GM19372 (cell line): ENCODE data around the gene HGF.
"Not testable (repeated sequence)": the region's sequence is repeated elsewhere in the genome, so short reads cannot be mapped to it uniquely, and the experiment has no call there.

ENCODE experiments used
- ATAC-seq: cut with Tn5 transposase; IDR thresholded peaks from one replicate; pipeline ENCODE4 v1.9.1; 2021; ENCODE audit warnings: mild to moderate bottlenecking, low read depth, moderate library complexity; ENCODE audit not compliant: unreplicated experiment

Gene HGF

DNA sequence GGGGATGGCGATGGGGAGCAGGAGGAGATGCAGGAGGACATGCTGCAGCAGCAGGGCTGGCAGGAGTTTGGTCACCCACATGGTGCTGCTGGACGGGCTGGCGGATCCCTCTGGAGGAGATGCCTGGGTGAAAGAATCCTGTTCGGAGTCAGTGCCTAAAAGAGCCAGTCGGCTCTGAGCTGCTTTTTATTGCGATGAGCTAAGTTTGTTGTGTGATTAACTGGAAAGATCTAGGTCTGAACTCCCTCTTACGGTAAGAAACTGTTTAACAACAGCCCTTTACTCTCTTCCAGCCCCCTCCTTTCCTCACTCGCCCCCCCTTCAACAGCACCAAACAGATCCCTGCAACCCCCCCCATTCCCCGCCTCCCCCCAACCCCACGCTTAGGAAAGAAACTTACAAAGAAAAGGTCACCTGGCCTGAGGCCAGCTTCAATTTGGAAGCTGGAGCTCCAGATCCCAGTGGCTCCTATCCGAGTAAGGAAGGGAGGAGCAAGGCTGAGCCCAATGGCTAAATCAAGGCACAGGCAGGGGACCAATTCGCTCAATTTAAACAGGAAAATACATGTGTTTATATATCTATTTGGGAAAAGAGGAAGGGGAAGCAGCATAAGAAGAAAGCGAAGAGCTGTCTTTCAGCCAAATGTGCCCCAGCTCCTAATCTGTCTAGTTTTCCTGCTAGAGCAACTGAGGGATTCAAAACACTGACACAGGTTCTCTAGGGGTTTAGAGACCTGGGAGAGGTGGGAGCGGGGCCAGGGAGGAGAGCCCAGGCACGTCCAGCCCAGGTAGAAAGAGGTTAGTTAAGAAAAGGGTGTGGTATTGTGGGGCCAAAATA is at the start of gene HGF:
TSS of gene HGF (minus strand) at position 157 of the 837 bp plus-strand sequence. CDS start at position 81, 76 bp downstream.
- no peak for ATAC-seq

- ATAC-seq = no peak
These were observed 46.5 kb upstream of the HGF start for GRCh38 chr7:81816312-81816711.

GRCh38 chr7:81812866-81813476 is 43.1 kb upstream of the HGF start:
- not testable (repeated sequence) for ATAC-seq

- no peak for ATAC-seq
These were observed 42.4 kb upstream of the HGF start for GRCh38 chr7:81811956-81812865.

- no peak for ATAC-seq
These were observed 40.8 kb upstream of the HGF start for GRCh38 chr7:81810476-81811155.

DNA sequence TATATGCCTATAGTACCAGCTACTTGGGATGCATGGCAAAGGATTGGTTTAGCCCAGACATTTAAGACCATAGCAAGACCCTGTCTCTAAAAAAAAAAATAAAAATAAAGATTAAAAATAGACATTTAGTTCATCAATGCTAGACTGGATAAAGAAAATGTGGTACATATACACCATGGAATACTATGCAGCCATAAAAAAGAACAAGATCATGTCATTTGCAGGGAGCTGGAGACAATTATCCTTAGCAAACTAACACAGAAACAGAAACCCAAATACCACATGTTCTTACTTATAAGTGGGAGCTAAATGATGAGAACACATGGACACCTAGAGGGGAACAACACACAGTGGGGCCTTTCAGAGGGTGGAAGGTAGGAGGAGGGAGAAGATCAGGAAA is 38.5 kb upstream of the HGF start:
- ATAC-seq = not testable (repeated sequence)

DNA sequence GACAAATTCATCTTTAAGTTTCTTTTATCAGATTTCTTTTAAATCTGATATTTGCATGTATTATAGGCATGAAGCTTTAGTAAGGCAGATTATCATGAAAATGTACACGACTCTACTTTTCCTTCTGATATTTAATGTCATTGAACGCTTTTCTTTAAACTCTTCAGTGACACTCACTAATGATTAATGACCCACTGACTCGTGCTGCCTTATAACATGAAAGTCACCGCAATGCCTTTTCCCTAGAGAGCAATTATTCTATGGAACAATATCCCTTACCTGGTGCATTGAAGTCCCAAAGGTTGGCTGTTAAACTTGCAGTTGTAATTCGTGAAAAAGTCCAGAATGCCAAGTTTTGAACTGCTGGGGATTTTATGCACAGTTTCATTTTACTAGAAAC is 33.4 kb upstream of the HGF start:
- no peak for ATAC-seq

- no peak for ATAC-seq
These were observed 32.4 kb upstream of the HGF start for GRCh38 chr7:81802251-81802650.

DNA sequence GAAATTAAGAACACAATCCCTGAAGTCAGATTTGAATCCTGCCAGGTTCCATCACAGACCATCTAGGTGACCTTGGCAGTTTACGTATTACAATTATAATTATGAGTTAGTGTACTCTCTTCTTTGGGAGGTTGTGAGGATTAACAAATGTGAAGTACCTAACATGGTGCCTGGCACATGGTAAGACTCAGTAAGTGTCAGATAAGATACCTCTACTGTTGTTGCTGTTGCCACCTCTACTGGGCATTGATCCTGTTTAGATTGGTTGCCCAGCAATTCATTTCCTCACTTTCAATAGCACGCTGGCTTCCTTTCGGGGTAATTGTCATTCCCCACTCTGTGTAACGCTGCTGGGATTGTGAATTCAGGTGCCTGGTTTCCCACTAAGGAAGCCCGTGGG is 31.7 kb upstream of the HGF start:
- ATAC-seq = no peak

DNA sequence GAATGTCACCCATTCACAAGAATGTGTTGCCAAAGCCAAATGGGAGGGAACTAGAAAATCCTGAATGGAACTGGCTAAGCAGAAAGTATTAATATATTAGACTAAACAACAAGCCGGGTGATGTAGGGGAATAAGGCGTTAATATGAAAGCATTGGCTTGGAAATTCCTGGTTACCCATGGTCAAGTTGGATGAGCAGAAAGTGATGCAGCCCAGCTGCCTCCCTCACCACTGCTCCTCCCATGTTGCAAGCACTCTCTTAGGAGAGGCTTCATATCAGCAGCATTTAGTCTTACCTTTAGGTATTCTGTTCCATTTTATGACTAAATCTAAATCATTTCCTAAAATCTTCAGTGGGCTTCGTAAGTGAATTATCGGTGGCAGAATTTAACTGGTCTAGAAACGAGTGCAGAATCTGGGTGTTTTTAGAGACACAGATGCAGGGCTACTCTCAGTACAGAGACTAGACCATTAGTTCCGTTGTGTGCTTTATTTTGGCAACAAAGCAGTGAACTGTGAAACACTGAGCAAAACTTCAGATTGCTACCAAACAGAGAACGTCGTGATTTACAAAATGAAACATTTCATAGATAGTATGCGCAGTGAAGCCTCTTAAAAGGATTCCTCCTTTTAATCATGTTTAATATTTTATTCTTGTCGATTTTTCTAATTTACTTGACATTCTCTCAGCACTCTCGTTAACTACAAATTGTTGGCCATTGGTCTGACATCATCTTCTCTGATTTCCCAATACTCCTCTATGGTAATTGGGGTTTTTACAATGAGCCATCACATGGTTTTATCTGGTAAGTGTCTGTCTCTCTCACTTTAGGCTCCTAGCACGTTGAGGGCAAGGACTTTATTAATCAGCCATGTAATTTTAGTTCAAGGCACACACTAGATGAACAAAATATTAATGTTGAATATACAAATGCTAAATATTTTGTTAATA is 22.0 kb upstream of the HGF start:
- no peak for ATAC-seq

GRCh38 chr7:81790686-81791085 is 20.8 kb upstream of the HGF start:
- ATAC-seq = no peak

DNA sequence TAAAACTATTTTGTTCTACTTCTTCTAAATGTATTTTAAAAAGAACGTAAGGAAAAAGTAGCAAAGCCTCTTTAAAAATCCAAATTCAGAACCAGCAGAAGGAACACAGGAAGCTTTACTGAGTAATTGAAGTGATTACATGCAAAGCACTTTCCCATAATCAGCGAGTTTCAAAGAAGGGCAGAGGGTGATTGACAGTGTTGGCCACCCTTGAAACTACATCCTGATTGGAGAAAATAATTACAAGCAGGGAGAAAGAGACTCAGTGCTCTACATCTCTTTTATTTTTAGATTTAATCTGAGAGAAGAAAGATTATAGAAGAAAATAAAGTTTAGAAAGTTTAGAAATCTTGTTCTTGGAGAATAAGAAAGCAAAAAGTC is 20.3 kb upstream of the HGF start:
- no peak for ATAC-seq

DNA sequence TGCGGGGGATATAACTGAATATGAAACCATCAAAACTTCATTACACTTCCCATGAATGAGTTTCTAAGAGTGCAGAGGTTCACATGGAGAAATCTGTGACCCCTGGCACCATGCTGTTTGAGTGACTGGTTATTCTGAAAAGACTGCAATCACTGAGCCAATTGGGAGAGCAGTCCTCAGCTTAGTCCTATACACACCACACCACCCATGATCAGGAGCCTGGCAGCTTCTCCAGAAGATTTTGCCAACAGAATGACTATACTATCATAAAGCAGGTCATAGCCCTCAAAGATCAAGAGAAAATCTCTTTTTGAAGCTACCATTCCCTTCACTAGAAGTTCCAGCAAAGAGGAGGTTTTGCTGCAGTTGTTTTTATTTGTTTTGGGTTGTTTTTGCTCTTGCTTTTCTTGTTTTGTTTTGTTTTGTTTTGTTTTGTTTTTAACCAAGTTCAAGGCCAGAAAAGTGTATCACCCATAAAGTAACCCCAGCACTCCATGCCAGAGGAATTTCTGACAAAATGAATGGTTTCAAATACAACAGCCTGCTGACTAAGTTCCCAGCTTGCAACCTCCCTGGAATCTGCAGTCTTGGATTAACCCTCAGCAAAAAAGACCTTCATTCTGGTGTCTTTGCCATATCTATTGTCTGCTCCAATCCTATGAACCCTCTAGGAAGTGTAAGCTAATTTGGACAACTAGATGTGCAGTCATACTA is 19.7 kb upstream of the HGF start:
- ATAC-seq = no peak

DNA sequence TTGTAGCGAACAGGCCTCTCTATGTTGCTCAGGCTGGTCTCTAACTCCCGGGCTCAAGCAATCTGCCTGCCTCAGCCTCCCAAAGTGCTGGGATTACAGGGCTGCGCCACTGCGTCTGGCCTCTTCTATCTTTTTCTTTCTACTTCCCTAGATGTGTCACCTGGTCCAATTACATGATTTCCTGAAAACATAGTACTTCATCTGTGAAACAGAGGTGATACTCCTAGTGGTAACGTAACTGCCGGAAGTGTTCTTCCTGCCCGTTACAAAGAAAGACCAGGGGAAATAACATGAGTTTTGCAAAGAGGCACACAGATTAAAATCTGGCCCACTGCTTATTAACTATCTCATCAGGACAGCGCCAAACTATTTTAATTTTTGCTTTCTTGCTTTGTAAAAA is 18.4 kb upstream of the HGF start:
- ATAC-seq = no peak

- ATAC-seq = no peak
These were observed 14.0 kb upstream of the HGF start for GRCh38 chr7:81783818-81784217.

DNA sequence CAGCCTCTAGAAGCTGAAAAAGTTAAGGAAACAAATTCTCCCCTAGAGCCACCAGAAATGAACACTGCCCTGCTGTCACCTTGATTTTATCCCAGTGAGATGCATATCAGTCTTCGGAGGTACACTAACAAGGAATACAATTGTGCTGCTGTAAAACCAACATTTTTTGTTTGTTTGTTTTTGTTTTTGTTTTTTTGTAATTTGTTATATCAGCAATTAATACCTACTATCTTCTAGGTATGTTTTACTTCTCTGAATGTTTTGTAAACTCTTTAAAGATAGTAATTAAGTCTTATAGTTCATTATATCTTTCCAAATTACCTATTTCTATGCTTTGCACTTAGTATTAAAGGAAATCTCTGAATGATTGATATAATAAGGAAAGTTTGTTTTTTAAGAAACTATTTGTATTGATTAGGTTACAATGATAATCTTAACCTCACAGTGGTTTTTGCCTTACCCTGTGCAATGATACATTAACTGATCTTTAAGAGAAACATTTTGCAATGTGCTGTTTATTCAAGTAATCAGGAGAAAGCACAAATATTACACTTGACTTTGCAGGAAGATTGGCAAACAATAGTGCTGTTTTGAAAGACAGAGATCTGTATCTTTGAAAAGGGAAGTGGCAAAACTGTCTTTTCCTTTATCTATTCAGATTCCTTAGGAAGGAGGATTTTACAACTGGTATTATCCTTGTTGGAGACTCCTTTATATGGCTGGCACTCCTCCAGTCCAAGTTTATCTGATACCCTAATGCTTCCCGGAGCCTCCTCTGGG is 11.3 kb upstream of the HGF start:
- no peak for ATAC-seq

DNA sequence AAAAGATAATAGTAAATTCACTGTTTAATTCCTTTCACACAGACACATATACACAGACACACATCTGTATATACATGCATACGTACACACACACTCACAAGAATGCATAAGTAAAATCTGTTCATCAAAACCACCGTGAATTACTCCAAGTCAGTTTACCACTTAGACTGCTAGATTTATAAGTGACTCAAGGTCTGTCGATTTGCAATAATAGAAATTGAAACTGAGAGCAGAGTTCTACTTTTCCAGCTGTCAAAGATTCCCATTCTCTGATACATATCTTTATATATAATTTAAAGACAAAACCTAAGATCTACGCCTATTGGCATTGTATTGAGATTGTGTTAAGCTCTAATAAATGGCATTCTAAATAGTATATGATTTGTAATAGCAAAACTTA is 9.9 kb upstream of the HGF start:
- no peak for ATAC-seq

DNA sequence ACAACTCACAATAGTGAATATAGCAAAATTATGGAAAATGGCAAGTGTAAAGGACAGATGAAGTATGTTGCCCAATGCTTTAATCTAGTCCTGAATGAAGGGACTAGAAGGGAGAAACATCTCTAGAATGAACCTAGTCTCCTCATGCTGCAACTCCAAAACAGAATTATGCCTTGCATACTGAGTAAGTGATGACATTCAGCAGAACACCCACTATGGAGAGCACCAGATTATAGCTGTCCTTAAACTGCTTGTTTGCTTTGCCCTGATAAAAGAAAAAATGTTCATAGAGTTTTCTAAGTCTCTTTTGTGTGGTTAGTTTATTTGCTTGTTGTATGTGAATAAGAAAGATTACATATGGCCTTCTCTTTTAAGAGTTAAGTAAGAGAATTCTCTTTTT is 7.8 kb upstream of the HGF start:
- no peak for ATAC-seq
